GM21786 (cell line): ENCODE measurements around the gene CAV1.
A peak's percentile ranks its signal among the peaks of the same experiment; 100 is the strongest.

Experiments
- ATAC-seq: cut with Tn5 transposase; IDR thresholded peaks from one replicate; pipeline ENCODE4 v1.9.1; 2021; ENCODE audit not compliant: unreplicated experiment

Gene CAV1

DNA sequence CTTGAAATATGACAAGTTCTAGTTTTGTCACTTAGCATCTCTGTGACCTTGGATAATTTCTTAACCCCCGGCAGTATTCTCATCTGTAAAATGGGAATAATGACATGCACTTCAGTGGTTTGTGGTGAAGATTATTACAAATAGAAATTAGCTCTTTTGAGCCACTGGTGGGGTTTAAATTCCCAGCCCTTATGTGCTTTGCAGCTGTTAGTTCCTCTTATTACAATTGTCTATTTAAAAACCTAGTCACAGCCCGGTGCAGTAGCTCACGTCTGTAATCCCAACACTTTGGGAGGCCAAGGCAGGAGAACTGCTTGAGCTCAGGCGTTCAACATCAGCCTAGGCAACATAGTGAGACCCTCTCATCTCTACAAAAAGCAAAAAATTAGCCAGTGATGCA lies 30.1 kb downstream of the CAV1 start:
- ATAC-seq: no peak

DNA sequence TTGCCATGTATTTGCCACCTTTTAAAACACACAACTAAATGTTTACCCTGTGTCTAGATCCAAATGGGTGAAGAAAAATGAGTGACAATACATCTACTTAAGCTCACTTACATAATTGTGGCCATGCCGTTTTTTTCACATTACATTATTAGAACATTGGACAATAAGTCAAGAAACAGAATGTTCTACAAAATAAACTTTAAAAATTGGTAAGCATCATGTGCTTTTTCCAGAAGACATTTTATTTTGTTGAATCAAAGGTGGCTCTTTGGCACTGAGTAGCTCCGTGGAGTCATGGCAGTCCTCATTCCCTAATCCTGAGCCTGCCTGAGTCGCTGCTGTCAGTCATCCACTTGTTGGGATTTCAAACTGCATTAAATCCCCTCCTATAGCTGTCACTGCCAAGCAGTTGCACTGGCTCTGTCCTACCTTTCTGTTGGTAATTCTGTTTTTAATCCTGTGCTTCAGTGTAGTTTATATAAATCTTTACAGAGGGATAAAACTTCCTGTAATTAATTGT lies 32.3 kb downstream of the CAV1 start:
- ATAC-seq: no peak

DNA sequence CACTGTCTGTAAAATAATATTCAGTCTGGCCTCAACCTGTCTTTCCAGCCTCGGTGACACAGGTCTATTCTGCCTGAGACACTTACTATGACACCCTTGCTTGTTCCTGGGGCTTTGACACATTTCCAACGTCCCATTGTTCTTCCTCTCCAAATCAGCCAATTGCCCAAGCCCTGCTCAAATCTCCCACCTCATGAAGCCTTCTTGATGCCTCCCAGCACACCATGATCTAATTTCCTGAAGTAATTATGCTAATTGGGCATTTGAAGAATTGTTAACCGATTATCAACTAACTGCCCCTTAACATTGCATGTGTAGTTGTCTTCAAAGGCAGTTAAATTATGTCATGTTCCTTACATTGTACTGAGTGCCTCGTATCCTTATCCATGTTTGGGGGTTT lies 33.1 kb downstream of the CAV1 start:
- ATAC-seq: no peak

DNA sequence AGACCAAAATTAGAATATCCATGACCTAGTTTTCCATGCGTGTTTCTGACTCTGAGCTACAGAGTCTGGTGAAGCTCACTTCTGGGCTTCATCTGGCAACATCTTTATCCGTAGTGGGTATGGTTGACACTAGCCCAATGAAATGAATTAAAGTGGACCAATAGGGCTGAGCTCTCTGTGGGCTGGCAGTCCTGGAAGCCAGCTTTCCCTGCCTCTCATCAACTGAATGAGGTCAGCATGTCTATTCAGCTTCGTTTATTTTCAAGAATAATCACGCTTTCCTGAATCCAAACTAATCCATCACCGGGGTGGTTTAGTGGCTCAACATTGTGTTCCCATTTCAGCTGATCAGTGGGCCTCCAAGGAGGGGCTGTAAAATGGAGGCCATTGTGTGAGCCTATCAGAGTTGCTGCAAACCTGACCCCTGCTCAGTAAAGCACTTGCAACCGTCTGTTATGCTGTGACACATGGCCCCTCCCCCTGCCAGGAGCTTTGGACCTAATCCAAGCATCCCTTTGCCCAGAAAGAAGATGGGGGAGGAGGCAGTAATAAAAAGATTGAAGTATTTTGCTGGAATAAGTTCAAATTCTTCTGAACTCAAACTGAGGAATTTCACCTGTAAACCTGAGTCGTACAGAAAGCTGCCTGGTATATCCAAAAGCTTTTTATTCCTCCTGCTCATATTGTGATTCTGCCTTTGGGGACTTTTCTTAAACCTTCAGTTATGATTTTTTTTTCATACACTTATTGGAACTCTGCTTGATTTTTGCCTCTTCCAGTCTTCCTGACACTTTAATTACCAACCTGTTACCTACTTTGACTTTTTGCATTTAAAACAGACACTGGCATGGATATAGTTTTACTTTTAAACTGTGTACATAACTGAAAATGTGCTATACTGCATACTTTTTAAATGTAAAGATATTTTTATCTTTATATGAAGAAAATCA lies 35.5 kb downstream of the CAV1 start:
- no peak for ATAC-seq

DNA sequence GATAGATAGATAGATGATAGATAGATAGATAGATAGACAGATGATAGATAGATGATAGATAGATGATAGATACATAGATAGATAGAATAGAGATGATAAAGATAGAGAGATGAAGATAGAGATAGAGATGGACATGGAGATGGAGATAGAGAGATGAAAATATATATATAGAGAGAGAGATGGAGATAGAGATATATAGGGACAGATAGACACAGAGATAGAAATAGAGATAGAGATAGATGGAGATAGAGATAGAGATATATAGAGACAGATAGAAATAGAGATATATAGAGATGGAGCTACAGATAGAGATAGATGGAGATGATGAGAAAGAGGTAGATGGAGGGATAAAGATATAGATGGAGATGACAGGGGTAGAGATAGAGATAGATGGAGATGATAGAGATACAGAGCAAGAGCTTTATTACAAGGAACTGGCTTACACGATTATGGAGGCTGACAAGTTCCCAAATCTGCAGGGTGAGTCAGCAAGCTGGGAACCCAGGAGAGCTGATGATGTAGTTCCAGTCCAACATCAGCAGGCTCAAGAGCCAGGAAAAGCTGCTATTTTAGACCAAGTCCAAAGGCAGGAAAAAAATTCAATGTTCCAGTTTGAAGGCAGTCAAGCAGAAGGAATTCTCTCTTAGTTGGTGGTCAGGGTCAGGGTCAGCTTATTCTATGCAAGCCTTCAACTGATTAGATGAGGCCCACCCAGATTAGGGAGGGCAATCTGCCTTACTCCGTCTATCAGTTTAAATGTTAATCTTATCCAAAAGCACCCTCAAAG lies 37.1 kb downstream of the CAV1 start:
- ATAC-seq: no peak

DNA sequence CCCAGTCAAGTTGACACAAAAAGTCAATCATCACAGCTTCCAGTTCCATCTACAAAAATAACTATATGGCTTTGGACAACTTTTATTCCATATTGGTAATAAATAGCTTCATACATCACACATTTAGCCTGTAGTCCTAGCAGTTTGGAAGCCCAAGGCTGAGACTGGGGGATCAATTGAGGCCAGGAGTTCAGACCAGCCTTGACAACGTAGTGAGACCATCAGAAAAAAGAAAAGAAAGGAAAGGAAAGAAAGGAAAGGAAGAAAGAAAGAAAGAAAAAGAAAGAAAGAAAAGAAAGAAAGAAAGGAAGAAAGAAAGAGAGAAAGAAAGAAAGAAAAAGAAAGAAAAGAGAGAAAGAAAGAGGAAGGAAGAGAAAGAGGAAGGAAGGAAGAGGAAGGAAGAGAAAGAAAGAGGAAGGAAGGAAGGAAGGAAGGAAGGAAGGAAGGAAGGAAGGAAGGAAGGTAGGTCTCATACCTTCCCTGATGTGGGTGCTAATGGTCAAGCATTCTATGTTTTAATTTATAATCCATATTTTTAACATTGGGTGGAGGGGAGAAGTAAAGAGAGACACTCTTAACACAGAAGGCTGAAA lies 37.8 kb downstream of the CAV1 start:
- no peak for ATAC-seq

DNA sequence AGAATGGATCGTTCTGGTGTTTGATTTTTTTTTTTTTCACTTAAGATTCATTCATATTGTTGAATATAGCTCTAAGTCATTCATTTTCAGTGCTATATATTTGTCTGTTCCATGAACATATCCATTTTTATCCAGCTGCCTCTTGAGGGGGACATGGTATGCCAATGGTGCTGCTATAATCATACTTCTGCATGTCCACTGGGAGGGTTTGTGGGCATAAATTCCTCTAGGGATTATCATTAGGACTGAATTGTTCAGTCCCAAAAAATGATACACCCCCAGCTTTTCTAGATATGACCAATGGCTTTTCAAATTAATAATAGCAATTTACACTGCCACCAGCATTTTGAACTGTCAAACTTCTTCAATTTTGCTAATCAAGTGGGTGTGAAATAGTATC lies 41.1 kb downstream of the CAV1 start:
- no peak for ATAC-seq

DNA sequence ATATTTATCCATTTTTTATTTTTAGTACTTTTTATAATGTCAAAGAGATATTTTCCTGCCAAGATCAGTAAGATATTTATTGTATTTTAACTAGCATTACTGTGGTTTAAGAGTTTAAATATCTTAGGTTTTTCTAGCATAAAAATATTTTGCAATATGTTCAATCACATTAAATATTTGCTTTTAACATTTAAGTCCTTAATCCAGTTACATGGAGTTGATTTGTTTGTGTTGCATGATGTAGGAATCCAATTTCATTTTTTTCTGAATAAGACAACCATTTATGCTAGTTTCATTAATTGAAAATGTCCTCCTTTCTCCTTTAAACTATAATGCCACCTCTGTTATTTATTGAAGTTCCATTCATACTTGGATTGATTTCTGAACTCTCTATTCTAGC lies 41.8 kb downstream of the CAV1 start:
- no peak for ATAC-seq

DNA sequence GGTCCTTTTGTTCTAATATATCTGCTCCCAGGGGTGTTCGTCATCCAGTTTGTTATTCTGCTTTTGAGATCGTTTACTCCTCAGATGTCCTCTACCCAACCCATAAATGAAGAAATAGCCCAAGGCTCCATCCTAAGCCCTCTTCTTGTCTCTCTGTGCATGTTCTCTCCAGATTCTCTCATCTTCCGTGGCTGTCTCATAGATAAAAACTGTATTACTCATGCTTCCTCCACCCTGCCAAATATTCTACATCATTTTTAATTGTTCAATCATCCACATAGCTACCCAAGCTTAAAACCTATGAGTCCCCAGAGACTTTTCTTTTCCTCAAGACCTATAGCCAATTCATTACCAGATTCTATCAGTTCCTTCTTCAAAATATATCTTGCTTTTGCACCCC lies 44.9 kb downstream of the CAV1 start:
- no peak for ATAC-seq

DNA sequence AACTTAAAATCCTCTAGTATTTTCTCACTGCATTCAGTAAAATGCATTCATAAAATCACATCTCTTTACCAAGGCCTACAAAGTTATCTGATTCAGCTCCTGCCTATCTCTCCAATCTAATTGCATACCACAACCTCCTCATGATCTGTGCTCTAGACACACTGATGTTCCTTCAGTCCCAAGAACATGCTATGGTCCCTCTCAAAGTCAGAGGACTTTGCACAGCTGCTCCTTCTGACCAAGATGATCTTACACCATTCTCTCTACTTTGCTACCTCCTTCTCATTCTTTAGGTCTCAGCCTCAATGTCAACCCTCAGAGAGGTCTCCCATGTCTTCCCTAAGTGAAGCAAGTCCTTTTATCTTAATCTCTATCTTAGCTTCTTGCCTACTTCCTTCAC lies 45.5 kb downstream of the CAV1 start:
- ATAC-seq: no peak

DNA sequence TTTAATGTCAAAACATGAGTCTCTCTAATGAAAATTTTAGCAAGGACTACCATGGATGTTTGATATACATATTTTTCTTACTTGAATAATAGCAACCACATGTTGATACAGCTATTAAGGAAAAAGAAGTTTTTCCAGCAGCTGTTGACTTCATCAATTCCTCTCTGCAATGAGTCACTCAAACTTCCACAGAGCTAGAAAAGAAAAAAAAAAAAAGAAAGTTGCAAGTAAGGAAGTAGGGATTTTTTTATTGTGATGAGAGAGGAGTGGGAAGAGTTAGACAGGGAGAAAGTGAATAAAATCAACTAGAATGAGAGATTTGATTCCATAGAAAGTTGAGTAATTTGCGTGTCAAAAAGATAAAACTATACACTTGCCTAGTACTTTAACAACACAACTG lies 46.2 kb downstream of the CAV1 start:
- ATAC-seq: no peak

DNA sequence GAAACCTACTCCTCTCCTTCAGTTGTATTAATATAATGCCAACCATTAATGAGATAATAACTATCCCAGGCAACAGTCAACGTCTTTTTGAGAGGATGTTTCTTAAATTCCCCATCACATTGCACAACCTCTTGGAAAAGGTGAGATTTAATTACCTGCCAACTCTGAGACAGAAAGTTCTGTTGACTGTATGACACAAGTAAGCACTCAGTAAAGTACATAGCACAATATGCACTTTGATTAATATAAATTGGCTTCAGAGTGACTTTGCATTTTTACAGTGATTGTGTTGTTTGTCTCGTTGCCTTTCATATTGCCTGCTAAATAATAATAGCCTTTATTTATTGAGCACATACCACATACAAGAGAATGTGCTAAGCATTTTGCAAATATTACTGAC lies 46.7 kb downstream of the CAV1 start:
- no peak for ATAC-seq

DNA sequence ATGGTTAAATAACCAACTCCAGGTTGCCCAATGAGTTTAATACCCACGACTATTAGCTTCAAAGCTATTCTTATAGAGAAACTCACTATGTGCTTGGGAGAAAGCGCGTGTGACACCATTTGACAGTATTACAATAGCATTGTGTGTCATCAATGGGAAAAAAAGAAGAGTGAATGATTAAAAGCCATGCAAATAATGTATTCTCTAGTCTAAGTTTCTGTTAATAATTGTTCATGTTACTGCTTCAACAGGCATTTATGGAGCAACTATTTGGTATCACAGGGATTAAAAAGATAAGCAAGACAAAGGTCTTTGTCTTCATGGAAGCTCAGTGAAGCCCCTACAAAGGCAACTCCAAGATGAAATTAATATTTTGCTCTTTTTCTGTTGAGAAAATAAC lies 47.2 kb downstream of the CAV1 start:
- ATAC-seq: no peak

DNA sequence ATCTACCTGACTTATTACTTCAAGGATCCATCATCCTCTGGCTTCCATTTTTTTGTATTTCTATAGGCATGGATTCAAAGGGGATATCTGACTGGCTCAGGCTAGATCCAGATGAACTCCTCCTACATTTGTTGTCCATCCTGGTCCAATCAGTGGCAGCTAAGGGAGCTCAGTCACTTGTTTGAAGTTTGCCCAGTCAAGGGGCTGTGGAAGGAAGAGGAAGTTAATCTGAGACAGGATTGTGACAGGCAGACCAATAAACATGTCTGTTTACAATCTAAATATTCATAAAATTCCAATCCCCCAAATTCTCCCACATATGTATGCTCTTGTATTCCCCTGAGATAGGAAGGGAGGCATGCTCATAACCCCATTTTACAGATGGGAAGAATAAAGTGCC lies 48.7 kb downstream of the CAV1 start:
- ATAC-seq: no peak

DNA sequence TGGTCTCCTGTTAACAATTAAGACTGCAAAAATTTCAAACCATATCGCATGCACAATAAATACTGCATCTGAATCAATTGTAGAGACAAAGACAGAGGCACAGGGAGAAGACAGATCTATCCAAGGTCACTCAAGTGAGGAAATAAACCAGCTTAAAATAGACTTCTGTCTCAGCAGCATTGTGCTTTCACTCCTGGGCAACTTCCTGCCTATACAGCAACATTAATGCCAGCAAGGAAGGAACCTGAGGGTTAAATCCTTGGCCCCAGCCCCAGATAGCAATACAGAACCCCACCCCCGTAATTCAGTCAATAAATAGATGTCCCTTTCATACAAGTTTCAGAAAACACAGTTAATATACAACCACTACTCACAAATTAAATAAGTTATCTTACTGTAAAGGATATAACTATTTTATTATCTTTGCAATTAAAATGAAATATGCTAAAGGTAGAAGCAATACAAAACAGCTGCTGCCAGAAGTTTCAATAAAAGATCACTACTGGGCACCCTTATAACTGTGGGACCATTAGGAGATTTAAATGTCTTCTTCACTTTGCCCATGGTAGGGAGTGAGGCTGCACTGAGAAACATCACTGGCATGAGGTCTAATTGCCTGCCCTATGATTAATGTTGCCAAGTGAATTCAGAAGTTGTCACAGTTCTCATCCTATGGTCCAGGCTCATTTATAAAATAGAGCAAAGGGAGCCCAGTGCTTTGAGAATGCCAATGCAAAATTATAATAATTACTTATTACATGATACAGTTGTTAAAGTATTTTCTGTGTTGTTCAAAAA lies 49.4 kb downstream of the CAV1 start:
- ATAC-seq: peak; percentile 40

DNA sequence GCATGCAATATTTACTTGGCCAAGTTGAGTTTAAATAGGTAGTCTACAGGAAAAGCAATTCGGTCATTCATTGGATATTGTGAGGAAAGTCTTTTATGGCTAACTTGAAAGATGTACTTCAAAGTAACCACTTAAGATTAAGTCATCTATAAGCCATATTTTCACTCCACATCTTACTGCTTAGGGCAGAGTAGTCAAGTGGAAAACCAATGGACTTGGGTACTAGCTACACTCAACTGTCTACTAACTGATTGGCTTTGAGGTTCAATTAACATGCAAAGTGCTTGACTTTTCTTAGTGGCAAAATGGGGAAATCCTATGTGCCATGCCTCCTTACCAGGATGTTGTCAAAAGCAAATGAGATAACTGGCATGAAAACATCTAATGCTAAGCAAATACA lies 51.0 kb downstream of the CAV1 start:
- ATAC-seq: no peak

DNA sequence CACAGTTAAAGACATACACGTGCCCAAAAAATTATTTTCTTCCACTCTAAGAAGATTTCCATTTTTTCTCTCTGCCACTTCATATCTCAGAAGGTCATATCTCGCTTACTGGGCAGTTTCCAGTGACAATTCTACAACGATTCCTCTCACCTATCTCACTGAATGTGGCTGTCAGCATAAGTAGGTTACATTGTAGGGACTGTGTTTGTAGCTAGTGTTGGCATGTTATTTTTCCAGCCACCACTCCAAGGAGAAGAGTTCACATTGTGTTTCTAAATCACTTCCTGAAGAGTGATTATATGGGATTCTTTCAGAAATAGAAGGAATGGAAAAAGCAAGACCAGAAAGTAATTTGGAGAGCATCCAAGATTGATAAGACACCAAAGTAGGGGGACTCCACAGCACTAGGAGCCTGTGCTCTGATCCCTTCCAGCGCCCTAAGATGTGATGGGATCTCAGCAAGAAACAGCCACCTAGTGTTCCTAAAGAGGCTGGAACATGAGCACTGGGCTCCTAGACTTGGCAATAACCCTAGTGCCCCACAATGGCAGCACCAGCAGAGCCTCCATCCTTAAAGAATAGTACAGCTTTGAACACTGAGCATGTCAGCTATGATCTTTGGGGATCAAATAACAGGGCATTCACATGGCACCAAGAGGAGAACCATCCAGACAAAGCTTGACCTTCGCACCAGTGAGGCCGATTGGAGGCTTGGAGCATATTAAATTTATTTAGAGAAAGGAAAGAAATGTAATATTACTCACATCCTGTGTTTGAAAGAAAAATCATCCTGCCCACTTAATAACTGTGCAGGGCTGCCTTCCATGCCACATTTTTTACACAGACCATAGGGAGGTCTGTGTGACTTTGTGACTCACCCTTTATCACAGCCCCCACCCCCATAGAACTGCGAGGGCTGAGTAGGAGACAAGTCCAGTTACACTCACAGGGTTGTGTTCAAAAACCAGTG lies 51.8 kb downstream of the CAV1 start:
- no peak for ATAC-seq

DNA sequence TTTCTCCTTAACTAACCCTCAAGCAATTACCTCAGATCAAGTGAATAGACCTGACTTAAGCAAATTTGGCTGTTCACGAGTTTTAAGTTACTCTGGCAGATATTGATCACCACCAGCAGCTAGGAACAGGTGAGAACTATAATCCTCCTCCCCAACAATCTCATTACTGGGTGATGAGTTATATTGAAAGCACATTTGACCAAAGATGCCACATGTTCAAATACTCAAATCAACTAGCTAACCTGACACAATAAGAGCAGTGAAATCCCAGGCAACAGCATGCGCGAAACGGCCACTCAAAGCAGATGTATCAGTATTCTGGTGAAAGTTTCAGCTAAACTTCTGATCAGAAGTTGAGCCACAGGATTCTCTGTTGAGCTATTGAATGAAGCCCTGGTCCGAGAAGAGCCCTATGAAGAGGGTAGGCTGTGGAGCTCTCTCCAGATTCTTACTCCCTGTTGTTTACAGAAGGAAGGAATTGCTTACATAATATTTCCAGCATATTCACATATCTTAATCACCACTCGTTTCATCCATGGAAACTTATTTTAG lies 52.6 kb downstream of the CAV1 start:
- peak; percentile 72 for ATAC-seq

DNA sequence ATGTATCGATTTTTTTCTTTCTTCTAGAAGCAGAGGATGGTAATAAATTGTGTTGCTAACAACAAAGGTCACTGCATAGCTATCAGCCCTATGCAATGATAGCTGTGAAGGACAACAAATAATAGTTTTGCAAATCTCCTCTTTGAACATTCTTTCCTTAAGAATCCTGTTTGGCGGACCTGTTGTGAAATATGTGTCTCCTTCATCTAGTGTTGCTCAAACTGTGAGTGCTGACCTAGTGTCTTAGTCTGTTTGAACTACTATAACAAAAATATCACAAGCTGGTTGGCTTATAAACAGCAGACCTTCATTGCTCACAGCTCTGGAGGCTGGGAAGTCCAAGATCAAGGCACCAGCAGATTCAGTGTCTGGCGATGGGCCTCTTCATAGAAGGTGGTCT lies 53.7 kb downstream of the CAV1 start:
- ATAC-seq: no peak
